Measurements from ENCODE around the gene MPHOSPH10.
"Not testable (repeated sequence)": the region's sequence is repeated elsewhere in the genome, so short reads cannot be mapped to it uniquely, and the experiment has no call there.

MPHOSPH10 gene

GRCh38 chr2:71173096-71173495, 42.7 kb downstream of the MPHOSPH10 start:
- DNase-seq (ENCODE audit: low read depth) = no peak

GRCh38 chr2:71174207-71174606, 43.8 kb downstream of the MPHOSPH10 start:
- DNase-seq (ENCODE audit: low read depth) = no peak

GRCh38 chr2:71178836-71179235, 48.4 kb downstream of the MPHOSPH10 start:
- not testable (repeated sequence) for DNase-seq (ENCODE audit: low read depth)

GRCh38 chr2:71181316-71181715, 50.9 kb downstream of the MPHOSPH10 start:
- DNase-seq (ENCODE audit: low read depth) = no peak

GRCh38 chr2:71183306-71184115, 53.1 kb downstream of the MPHOSPH10 start:
- not testable (repeated sequence) for DNase-seq (ENCODE audit: low read depth)

GRCh38 chr2:71186973-71187372, 56.5 kb downstream of the MPHOSPH10 start:
- DNase-seq (ENCODE audit: low read depth) = no peak

- DNase-seq (ENCODE audit: low read depth) = no peak
These were observed 57.2 kb downstream of the MPHOSPH10 start for GRCh38 chr2:71187589-71187988.

- DNase-seq (ENCODE audit: low read depth) = no peak
These were observed 60.5 kb downstream of the MPHOSPH10 start for GRCh38 chr2:71190656-71191569.

GRCh38 chr2:71191570-71191943, 61.1 kb downstream of the MPHOSPH10 start:
- DNase-seq (ENCODE audit: low read depth) = no peak

All from activated T-helper 1 cell treated with Interleukin-2 at 50 U/mL for 16 hours (primary cell).